NCI-H526 (cell line): ENCODE measurements around the gene OPN1MW3.
"Not testable (repeated sequence)": the region's sequence is repeated elsewhere in the genome, so short reads cannot be mapped to it uniquely, and the experiment has no call there.

Source experiments
- DNase-seq, 2 experiments: peaks; one replicate each; lab custom pipeline; 2025; lab: John Stamatoyannopoulos, UW

OPN1MW3 gene

DNA sequence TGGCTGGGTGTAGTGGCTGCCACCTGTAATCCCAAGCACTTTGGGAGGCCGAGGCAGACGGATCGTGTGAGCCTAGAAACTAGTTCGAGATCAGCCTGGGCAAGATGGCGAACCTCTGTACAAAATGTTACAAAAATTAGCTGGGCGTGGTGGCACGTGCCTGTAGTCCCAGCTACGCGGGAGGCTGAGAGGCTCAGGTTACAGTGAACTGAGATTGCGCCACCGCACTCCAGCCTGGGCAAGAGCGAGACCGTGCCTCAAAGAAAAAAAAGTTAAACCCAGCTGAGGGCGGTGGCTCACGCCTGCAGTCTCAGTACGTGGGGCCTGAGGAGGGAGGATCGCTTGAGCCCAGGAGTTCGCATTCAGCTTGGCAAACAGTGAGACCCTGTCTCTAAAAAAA, 39.3 kb downstream of the OPN1MW3 start:
- DNase-seq = no peak

DNA sequence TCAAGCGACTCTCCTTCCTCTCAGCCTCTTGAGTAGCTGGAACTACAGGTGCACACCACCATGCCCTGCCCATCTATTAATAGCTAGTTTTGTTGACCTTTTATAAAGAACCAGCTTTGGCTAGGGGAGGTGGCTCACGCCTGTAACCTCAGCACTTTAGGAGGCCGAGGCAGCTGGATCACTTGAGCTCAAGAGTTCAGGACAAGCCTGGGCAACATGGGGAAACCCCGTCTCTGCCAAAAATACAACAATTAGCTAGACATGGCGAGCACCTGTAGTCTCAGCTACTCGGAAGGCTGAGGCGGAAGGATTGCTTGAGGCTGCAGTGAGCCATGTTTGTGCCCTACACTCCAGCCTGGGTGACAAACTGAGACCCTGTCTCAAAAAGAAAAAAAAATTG, 40.9 kb downstream of the OPN1MW3 start:
- no peak for DNase-seq

DNA sequence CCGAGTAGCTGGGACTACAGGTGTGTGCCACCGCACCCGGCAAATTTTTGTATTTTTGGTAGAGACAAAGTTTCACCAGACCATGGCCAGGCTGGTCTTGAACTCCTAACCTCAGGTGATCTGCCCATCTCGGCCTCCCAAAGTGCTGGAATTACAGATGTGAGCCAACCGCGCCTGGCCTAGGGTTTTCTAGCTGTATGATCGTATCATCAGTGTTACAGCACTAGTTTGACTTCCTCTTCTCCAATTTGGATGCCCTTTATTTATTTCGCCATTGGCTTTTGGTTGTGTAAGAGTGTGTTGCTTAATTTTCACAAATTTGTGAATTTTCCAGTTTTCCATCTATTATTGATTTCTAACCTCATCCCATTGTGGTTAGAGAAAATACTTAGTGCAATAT, 43.4 kb downstream of the OPN1MW3 start:
- DNase-seq = no peak

DNA sequence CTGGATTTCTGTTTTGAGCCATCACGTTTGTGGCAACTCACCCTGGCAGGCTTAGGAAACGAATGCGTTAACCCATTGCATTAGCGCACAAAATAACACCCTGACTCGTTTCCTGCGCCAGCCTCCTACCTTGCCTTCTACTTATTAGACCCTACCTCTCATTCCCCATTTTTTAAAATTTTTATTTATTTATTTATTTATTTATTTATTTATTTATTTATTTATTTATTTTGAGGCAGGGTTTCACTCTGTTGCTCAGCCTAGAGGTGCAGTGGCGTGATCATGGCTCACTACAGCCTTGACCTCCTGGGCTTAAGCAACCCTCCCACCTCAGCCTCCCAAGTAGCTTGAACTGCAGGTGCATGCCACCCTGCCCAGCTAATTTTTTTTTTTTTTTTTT, 45.6 kb downstream of the OPN1MW3 start:
- DNase-seq = not testable (repeated sequence)

DNA sequence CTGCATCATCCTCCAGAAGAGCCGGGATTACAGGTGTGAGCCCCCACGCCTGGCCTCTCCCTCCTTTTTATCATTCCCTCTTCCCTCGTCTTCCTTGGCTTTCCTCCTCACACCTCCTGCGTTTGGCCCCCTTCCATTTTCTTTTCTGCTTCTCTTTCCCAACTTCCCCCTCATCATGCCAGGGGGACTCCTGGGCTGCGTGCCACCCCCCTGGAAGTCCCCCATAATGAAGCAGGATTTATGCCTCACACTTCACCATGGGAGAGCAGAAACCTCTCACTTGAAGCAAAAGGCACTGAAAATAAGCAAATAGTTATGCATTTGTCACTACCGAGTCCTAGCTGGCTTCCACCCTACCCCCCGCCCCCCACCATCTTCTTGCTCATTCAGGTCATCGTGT, 46.1 kb downstream of the OPN1MW3 start:
- DNase-seq = no peak

DNA sequence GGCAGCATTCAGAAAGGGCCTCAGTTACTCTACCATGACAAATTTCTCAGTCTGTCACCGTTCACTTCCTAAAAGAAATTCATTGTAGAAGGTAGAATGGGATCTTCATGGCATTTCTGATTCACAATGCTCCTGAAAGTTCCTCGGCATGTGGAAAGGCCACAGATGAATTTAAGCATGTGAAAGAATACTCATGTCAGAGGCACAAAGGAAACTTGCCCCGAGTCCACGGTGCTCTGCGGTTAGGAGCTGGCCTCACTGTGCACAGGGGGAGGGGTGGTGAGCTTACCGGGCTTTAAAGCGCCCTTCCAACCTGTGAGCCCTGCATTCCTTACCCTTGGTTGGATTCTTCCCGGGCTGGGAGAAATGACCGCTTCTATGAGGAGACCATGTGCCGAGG, 47.5 kb downstream of the OPN1MW3 start:
- no peak for DNase-seq

DNA sequence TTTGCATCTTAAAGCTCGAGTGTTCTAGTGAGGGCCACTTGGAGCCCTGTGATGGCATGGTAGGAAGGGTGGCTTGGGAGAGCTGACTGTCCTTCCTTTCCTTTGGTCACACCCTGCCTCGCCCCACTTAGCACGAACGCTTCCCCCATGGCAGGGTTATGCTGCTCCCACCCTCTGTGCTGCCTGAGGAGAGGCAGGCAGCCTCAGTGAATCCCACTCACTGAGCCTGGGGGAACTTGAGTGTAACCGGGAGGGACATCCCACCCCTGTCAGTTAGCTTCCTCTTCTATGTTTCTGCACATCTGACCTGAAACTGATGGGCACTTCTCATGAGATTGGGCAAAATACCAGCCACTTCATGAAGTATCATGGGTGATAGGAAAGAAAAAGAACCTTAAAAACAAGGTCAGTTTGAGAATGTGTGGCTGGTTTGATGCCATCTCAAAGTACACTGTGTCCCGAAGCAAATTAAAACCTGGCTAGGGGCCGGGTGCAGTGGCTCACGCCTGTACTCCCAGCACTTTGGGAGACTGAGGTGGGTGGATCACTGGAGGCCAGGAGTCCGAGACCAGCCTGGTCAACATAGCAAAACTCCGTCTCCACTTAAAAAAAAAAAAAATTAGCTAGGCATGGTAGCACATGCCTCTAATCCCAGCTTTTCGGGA, 48.3 kb downstream of the OPN1MW3 start:
- no peak for DNase-seq

DNA sequence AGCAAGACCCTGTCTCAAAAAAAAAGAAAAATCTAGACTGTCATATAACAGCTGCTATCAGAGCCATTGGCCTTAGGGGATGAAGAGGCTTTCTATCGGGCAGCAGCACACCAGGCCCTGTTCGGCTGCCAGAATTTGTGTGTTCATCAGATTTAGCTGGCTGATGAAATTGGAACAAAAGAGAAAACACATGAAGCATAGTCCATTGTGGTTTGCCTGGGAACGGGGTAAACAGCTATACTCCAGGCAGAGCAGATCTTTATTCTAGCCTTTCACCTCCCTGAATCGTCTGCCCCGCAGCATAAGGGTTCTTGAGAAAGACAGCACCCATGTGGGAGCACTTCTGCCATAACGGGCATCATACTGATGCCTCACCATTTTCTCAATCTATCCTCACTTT, 49.8 kb downstream of the OPN1MW3 start:
- no peak for DNase-seq

DNA sequence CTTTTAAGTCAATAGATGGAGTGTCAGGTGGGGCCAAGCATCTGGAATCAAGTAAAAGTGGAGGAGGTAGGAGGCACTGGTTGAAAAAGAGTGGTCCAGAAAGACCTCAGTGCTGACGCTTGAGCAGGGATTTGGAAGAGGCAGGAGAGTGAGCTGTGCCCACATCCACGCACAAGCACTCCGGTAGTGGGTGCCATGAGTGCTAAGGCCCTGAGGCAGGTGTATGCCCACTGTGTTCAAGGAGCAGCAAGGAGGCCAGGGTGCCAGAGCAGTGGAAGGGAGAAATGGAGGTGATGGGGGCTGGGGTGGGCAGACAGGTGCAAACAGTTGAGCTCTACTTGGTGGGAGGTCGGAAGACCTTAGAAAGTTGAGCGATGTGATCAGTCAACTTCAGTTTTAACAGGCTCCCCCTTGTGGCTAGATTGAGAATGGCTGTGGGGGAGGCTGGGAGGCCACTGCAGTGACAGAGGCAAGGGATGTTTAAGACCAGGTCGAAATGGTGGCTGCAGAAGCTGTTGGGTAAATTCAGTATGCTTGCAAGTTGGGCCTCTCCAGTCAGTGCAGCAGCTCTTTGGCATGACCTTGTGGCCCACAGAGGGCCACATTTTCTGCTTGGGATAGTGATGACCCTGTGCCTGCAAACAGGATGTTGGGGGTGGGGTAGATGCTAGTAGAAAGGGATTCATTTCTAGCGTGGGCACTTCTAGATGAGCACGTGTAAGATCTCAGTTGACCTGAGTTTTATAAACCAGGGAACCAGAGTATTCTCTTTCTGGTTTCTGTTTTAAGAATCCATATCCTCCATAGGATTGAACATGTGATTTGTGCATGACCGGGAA, 50.9 kb downstream of the OPN1MW3 start:
- DNase-seq = peak; percentile 42 to 66

DNA sequence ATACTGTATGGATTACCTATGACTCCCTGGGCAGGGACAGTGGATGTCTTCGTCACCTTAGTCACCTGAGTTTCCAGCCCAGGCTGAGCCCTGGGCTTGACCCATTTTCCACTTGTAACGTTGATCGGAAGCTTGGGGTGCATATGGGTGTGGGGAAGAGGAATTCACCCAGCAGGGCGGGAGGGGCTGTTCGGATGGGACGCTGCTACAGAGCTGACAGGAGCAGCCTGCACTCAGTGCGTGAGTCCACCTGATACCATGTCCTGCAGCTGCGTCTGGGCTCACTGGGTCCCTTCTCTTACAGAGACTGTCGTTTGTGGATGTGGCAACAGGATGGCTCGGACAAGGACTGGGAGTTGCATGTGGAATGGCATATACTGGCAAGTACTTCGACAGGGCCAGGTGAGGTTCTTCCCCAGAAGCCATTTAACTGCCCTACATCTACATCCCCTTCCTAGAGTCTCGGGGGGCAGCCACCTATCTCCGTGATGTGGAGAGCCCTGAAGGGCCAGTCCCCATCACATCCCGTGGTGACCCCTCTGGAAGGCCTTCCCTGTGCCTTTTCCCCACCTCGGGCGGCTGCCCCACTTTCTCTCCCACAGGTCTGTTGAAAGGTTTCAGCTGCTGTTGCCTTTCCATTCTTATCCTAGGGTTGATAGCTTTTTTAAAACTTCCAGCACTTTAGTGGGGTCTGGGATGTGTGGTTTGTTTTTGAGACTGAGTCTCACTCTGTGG, 51.8 kb downstream of the OPN1MW3 start:
- no peak for DNase-seq

DNA sequence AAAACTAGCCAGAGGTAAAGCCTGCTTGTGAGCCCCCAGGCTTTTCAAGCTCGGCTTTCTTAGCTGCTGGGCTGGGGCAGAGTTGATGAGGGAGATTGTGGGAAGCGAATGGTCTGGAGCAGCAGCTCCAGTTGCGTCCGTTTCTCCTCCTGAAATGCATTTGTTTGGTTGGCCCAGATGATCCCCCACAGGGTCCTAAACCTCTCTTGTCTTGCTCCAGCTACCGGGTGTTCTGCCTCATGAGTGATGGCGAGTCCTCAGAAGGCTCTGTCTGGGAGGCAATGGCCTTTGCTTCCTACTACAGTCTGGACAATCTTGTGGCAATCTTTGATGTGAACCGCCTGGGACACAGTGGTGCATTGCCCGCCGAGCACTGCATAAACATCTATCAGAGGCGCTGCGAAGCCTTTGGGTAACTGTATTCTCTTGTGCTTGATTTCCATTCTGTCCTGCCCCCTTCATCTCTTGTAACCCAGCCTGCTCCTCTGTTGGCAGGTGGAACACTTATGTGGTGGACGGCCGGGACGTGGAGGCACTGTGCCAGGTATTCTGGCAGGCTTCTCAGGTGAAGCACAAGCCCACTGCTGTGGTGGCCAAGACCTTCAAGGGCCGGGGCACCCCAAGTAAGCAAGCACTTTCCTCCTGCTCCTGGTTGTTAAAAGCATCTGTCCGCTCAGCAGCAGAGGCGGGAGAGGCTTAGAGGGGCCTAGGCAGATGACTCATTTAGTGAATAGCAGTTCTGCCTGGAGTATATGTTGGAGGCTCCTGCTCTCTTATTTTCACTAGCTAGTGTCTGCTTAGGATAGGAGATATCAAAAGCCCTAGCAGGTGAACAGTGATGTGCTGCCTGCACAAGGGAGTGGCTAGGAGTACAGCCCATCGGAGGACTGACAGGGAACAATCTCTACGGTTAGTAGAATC, 53.5 kb downstream of the OPN1MW3 start:
- DNase-seq = no peak

DNA sequence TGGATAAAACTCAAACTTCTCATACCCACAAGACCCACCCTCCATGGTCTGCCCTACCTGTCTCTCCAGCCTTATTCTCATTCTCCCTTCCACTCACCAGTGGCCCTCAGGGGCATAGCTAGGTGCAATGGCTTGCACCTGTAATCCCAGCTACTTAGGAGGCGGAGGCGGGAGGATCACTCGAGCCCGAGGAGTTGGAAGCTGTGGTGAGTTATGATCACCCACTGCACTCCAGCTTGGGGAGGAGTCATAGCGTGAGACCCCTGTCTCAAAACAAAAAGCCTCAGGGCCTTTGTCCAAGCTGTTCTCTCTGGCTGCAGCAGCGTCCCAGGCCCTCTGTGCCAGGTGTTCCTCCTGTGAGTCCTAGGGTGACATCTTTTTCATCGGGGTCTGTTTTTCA, 54.7 kb downstream of the OPN1MW3 start:
- no peak for DNase-seq

DNA sequence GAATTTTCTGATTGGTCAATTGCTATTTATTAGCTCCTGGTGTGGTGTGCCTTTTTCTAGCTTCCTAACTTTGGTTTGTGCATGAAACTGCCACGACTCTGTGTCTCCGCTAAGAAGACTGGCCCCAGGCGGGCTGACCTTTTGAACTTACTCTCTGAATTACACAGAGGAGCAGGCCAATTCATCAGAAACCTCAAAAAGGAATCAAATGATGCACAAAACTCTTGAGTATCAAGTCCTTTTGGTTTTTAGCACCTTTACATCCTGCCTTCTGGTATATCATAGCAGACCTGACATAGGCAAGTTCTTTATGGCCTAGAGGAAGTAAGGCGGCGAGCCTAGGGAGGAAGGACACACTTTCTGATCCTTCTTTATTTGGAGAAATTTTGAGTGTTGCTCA, 55.8 kb downstream of the OPN1MW3 start:
- DNase-seq = no peak

DNA sequence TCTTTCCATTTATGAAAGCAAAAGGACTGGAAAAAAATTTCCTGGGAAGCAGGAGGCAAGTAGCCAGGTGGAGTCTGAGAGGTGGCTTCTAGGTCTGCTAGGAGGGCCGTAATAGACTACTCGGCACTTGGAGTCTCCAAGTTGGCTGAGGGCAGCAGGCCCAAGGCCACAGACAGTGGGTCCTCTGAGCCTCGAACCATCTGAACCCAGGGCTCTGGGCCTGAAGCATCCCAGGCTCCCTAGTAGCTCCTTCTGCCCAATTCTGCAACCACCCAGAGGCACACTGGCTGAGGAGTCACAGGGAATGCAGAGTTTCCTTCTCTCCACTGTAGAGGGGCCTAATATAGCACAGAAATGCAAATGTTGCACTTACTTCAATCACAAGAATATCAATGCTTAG, 58.0 kb downstream of the OPN1MW3 start:
- no peak for DNase-seq

DNA sequence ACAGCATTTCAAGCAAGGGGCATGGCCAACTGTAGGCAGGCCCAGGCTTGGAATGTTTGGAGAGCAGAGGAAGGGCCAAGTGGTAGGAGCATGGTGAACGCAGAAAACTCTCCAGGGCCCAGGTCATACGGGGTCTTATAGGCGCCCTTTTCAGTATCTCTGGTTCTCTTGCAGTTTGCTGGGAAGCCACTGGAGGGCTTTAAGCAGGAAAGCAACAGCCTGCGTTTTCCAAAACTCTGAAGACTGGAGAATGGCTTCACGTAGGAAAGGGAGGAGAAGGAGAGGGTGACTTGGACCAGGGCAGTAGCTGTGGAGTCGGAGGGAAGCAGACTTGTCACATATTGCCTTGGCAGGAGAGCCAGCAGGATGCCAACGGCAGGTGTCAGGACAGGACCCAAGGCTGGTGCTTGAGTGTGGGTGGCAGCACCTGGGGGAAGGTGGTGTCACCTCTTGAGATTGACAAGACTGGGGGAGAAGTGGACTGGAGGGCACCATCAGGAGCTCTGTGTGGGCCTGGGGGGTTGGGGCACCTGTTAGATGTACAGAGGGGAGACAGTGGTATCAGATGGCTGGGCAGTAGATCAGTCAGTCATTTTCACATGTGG, 60.1 kb downstream of the OPN1MW3 start:
- peak in 1 of 2 experiments; percentile 66 for DNase-seq

DNA sequence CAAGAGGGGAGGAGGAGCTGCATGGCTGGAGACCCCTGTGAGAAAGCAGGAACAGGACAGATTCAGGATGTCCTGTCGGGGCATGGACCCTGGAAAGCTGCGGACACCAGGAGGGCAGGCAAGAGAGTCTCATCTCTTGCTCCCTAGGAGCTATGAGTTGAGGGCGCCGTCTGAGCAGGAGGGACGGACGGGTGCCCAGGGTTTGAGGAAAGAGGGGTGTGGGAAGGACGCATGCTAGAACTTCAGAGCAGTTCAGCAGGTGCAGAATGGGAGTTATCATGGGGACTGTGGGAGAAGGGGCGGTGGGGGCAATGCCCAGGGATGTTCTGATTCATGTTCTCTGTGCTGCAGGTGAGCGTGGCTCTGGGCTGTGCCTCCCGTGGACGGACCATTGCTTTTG, 63.0 kb downstream of the OPN1MW3 start:
- DNase-seq = no peak
